H54 (cell line): ENCODE measurements around the gene DPP3.

Source experiments
- DNase-seq: peaks from one replicate; pipeline ENCODE4 v3.0.0; 2011; ENCODE audit warnings: low spot score, mixed read lengths; ENCODE audit not compliant: insufficient read length
- FAIRE-seq: peaks from 3 replicates; lab custom pipeline; 2011; peaks lifted over from hg19 to GRCh38; lab: Jason Lieb, UNC
- POLR2A ChIP-seq: IDR thresholded peaks from 2 replicates; pipeline ENCODE4 v1.6.1; 2011; ENCODE audit warnings: low read depth, mild to moderate bottlenecking, low read length

DPP3 gene

GRCh38 chr11:66545701-66546367 lies 65.6 kb downstream of the DPP3 start, which contains the start of gene ZDHHC24:
Gene ZDHHC24, minus strand, starts transcription at chr11:66546048. Its CDS starts 45 bp downstream, at chr11:66546003.
- DNase-seq, result peak; percentile 99
- TF ChIP-seq POLR2A, result peak; percentile 92
- no peak for FAIRE-seq

- FAIRE-seq, result no peak
- no peak for TF ChIP-seq POLR2A
- DNase-seq, result no peak
Observed at GRCh38 chr11:66546368-66546965, 66.2 kb downstream of the DPP3 start, which contains the start of gene ACTN3. Gene ACTN3, plus strand, starts transcription at chr11:66546903. Its CDS starts 35 bp downstream, at chr11:66546938.

GRCh38 chr11:66546966-66547661 lies 66.9 kb downstream of the DPP3 start:
- DNase-seq (no peak), FAIRE-seq (no peak)
- no peak for TF ChIP-seq POLR2A

GRCh38 chr11:66547662-66548009 lies 67.4 kb downstream of the DPP3 start:
- DNase-seq (no peak), FAIRE-seq (no peak)
- TF ChIP-seq POLR2A, result no peak

- no peak for TF ChIP-seq POLR2A
- DNase-seq, result no peak
- no peak for FAIRE-seq
Observed at GRCh38 chr11:66548041-66548440, 67.8 kb downstream of the DPP3 start.

- TF ChIP-seq POLR2A, result no peak
- DNase-seq (no peak), FAIRE-seq (no peak)
Observed at GRCh38 chr11:66548774-66549630, 68.8 kb downstream of the DPP3 start.

- DNase-seq (no peak), FAIRE-seq (no peak)
- TF ChIP-seq POLR2A, result no peak
Observed at GRCh38 chr11:66549696-66550095, 69.5 kb downstream of the DPP3 start.

GRCh38 chr11:66550887-66551286 lies 70.7 kb downstream of the DPP3 start:
- no peak for FAIRE-seq
- TF ChIP-seq POLR2A, result no peak
- DNase-seq, result no peak

GRCh38 chr11:66554602-66555001 lies 74.4 kb downstream of the DPP3 start:
- FAIRE-seq, result no peak
- no peak for TF ChIP-seq POLR2A
- no peak for DNase-seq

- FAIRE-seq, result no peak
- DNase-seq, result no peak
- TF ChIP-seq POLR2A, result no peak
Observed at GRCh38 chr11:66555416-66555815, 75.2 kb downstream of the DPP3 start.

- FAIRE-seq (no peak), DNase-seq (no peak)
- TF ChIP-seq POLR2A, result no peak
Observed at GRCh38 chr11:66556086-66556485, 75.9 kb downstream of the DPP3 start.

GRCh38 chr11:66557733-66558326 lies 77.6 kb downstream of the DPP3 start:
- DNase-seq (no peak), FAIRE-seq (no peak)
- TF ChIP-seq POLR2A, result no peak
